ENCODE results near the gene ACCSL. TPM values are rescaled to one million over a fixed set of nuclear protein-coding genes. Genes with fewer than 3 reads are reported as not detected.

Gene ACCSL
- polyA plus RNA-seq = under 1 TPM in 1 of 4 donors, not detected in 3; 0.03 TPM
- long read RNA-seq, donor 1 = 0 reads
- long read RNA-seq, donor 2 = 0 reads
- long read RNA-seq, donor 3 = 0 reads
- long read RNA-seq, donor 4 = 0 reads
- long read RNA-seq, donor 5 = 0 reads
- long read RNA-seq, donor 6 = 0 reads
- long read RNA-seq, donor 7 = 0 reads
- long read RNA-seq, donor 8 = 0 reads
- long read RNA-seq, donor 9 = 0 reads
- long read RNA-seq, donor 10 = 0 reads

DNA sequence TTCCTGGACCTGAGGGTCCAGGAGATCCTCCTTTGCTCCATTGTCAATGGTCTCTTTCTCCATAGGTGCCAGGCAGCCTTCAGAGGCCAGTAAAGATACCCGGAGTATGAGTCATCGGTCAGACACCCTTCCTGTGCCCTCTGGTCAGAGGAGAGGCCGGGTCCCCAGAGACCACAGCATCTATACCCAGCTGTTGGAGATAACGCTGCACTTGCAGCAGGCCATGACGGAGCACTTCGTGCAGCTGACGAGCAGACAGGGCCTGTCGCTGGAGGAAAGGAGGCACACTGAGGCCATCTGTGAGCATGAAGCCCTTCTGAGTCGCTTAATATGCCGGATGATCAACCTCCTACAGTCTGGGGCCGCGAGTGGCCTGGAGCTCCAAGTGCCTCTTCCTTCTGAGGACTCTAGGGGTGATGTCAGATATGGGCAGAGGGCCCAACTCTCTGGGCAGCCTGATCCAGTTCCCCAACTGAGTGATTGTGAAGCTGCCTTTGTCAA, at the start of gene ACCSL:
TSS of gene ACCSL (plus strand) at position 51 of the 501 bp plus-strand sequence. CDS start at position 107, 56 bp downstream.
- no peak for FAIRE-seq

DNA sequence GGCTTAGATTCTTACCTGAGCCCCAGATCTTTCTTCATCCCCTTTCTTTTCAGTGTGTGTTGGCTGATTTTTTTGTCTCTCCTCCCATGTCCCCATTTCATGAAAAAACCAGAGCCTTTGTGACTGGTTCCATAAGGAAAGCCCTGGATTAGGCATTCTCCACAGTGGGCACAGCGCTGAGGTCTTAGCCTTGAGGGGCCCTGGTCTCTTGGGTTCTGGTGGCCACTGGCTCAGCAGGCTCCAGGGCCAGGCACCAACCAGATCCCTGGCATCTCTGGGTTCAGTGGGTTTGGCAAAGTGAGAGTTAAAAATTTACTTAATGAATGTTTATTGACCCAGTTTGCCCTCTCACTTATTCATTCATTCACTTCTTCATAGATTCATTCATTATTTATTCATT, 49.5 kb upstream of the ACCSL start:
- H3K4me3 ChIP-seq (ENCODE audit: low read depth in 1 of 3, low read length in 3 of 3) = no peak overlapping the region
- FAIRE-seq = no peak
- WGBS, 3 donors = 89 to 94% (median 94%) methylated on average over 1 of the region's 1 CpG
- no peak for DNase-seq
- H3K27me3 ChIP-seq (ENCODE audit: control insufficient read depth in 3 of 3, insufficient read depth in 3 of 3, low read length in 3 of 3) = no peaks in the 10 kb centered on the region
- no peaks in the 10 kb centered on the region for H3K4me1 ChIP-seq (ENCODE audit: control insufficient read depth in 3 of 3, insufficient read depth in 2 of 3, low read depth in 1 of 3, low read length in 2 of 3)
- no peaks in the 10 kb centered on the region for H3K36me3 ChIP-seq (ENCODE audit: control insufficient read depth in 3 of 3, insufficient read depth in 2 of 3, low read depth in 1 of 3, low read length in 3 of 3)
- no peaks in the 10 kb centered on the region for H3K9me3 ChIP-seq (ENCODE audit: control insufficient read depth in 2 of 2, insufficient read depth in 1 of 2, low read depth in 1 of 2, low read length in 1 of 2)
- H3K27ac ChIP-seq (ENCODE audit: low read depth in 1 of 3, low read length in 2 of 3) = no peak overlapping the region

More for the DNA sequence above, at the start of gene ACCSL:
- H3K9me3 ChIP-seq (ENCODE audit: control insufficient read depth in 2 of 2, insufficient read depth in 1 of 2, low read depth in 1 of 2, low read length in 1 of 2) = peaks cover 0 to 3% of the 10 kb centered on the region in 2 donors
- peaks cover 0 to 5% (median 2%) of the 10 kb centered on the region in 3 donors for H3K27me3 ChIP-seq (ENCODE audit: control insufficient read depth in 3 of 3, insufficient read depth in 3 of 3, low read length in 3 of 3)
- no peaks in the 10 kb centered on the region for H3K36me3 ChIP-seq (ENCODE audit: control insufficient read depth in 3 of 3, insufficient read depth in 2 of 3, low read depth in 1 of 3, low read length in 3 of 3)
- DNase-seq = no peak
- H3K27ac ChIP-seq (ENCODE audit: low read depth in 1 of 3, low read length in 2 of 3) = no peak within 1 kb of the TSS
- H3K4me3 ChIP-seq (ENCODE audit: low read depth in 1 of 3, low read length in 3 of 3) = no peak within 1 kb of the TSS
- H3K4me1 ChIP-seq (ENCODE audit: control insufficient read depth in 3 of 3, insufficient read depth in 2 of 3, low read depth in 1 of 3, low read length in 2 of 3) = no peaks in the 10 kb centered on the region
- WGBS, 3 donors = 82 to 92% (median 86%) methylated on average over 12 of the region's 12 CpGs

DNA sequence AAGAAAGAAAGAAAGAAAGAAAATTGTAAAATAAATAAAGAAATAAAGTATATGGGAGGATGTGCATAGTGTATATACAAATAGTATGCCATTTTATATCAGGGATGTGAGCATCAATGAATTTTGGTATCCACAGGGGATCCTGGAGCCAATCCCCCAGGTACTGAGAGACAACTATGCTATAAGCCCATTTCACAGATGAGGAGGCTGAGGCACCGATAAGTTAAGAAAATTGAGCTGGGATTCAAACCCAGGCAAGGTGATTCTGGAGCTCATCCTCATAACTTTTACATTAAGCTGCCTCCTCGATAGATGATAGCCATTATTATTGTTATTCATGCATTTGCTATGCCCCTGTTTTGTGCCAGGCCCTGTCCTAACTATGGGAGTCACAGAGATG, 47.0 kb upstream of the ACCSL start:
- Histone ChIP-seq H3K27me3 (ENCODE audit: control insufficient read depth in 3 of 3, insufficient read depth in 3 of 3, low read length in 3 of 3) (no peaks in the 10 kb centered on the region), H3K4me3 (ENCODE audit: low read depth in 1 of 3, low read length in 3 of 3) (no peak overlapping the region), H3K27ac (ENCODE audit: low read depth in 1 of 3, low read length in 2 of 3) (no peak overlapping the region), H3K9me3 (ENCODE audit: control insufficient read depth in 2 of 2, insufficient read depth in 1 of 2, low read depth in 1 of 2, low read length in 1 of 2) (no peaks in the 10 kb centered on the region), H3K4me1 (ENCODE audit: control insufficient read depth in 3 of 3, insufficient read depth in 2 of 3, low read depth in 1 of 3, low read length in 2 of 3) (no peaks in the 10 kb centered on the region), H3K36me3 (ENCODE audit: control insufficient read depth in 3 of 3, insufficient read depth in 2 of 3, low read depth in 1 of 3, low read length in 3 of 3) (no peaks in the 10 kb centered on the region)
- WGBS, 3 donors = 41 to 84% (median 57%) methylated on average over 2 of the region's 2 CpGs
- FAIRE-seq (no peak), DNase-seq (no peak)

DNA sequence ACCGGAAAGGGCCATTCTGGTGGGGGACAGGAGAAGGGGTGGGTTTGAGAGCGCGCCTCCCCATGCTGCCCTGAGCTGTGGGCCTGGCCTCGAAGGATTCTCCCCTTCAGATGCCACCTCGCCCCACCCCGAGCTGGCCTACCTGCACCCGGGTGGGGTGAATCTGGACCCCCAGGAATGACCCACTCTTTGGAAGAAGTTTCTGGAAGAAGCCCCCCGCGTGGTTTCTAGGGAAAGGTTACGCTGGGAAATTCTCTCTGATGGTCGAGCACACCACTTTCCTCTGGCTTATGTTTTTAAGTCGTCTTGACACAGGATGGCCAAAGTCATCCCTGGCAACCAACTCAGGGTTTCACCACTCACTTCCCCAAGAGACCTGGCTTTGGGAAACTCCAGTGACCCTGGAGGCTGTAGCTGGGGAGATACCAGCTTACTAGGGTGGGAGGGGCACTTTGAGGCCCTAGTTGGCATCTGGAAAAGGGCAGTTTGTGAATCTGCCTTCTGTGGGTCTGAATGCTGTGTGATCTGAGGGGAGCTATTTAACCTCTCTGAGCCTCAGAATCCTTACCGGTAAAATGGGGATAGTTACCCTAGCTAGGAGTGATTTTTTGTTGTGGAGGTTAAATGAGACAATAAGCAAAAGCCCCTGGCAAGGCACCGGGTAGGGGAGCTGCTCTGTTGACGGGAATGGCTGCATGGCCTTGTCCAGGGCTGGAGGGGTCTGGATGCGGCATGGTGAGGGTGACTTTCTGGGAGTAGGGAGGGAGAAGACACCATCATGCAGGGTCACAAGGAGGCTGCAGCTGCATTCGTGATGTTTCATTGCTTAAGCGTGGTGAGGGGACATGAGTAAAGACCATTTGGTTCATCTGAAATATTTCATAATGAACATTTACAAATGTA, 45.3 kb upstream of the ACCSL start:
- 80 to 85% (median 84%) methylated on average over 18 of the region's 18 CpGs for WGBS, 3 donors
- Histone ChIP-seq H3K36me3 (ENCODE audit: control insufficient read depth in 3 of 3, insufficient read depth in 2 of 3, low read depth in 1 of 3, low read length in 3 of 3) (no peaks in the 10 kb centered on the region), H3K9me3 (ENCODE audit: control insufficient read depth in 2 of 2, insufficient read depth in 1 of 2, low read depth in 1 of 2, low read length in 1 of 2) (no peaks in the 10 kb centered on the region), H3K4me1 (ENCODE audit: control insufficient read depth in 3 of 3, insufficient read depth in 2 of 3, low read depth in 1 of 3, low read length in 2 of 3) (peaks cover 0 to 5% (median 0%) of the 10 kb centered on the region in 3 donors), H3K27ac (ENCODE audit: low read depth in 1 of 3, low read length in 2 of 3) (no peak overlapping the region), H3K4me3 (ENCODE audit: low read depth in 1 of 3, low read length in 3 of 3) (no peak overlapping the region), H3K27me3 (ENCODE audit: control insufficient read depth in 3 of 3, insufficient read depth in 3 of 3, low read length in 3 of 3) (no peaks in the 10 kb centered on the region)
- FAIRE-seq (no peak), DNase-seq (no peak)

DNA sequence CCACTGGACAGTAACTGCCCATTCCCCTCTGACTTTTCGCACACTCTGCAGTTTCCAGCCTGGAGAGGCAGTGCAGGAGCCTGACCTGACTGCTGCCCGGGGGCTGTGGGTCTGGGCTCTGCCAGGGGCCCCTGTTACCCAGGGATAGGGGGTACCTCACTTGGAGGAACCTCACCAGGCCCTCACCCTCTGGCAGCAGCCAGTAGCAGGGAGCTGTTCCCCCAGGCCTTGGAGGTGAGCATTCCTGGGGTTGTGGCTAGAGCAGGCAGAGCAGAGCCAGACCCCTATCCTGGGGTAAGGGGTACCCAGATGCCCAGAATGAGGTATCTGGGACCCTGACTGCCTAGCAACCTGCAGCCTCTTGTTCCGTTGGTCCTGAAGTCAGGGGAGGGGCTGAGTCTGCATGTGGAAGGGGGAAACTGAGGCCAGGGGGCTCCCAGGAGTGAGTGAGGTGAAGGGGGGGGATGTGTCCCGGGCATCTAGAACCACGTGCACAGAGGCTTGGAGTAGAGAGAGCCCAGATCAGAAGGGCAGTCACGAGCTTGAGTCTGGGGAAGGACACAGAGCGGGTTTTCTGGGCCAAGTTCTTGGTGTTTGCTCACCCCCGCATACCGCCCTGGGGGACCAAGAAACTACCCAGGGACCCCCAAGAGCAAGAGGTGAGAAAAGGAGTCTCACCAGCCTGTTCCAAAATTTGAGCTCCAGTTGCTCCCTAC, 43.9 kb upstream of the ACCSL start:
- Histone ChIP-seq H3K27ac (ENCODE audit: low read depth in 1 of 3, low read length in 2 of 3) (no peak overlapping the region), H3K4me1 (ENCODE audit: control insufficient read depth in 3 of 3, insufficient read depth in 2 of 3, low read depth in 1 of 3, low read length in 2 of 3) (peaks cover 0 to 5% (median 0%) of the 10 kb centered on the region in 3 donors), H3K4me3 (ENCODE audit: low read depth in 1 of 3, low read length in 3 of 3) (no peak overlapping the region), H3K36me3 (ENCODE audit: control insufficient read depth in 3 of 3, insufficient read depth in 2 of 3, low read depth in 1 of 3, low read length in 3 of 3) (no peaks in the 10 kb centered on the region), H3K27me3 (ENCODE audit: control insufficient read depth in 3 of 3, insufficient read depth in 3 of 3, low read length in 3 of 3) (no peaks in the 10 kb centered on the region), H3K9me3 (ENCODE audit: control insufficient read depth in 2 of 2, insufficient read depth in 1 of 2, low read depth in 1 of 2, low read length in 1 of 2) (no peaks in the 10 kb centered on the region)
- FAIRE-seq = no peak
- DNase-seq = no peak
- 75 to 92% (median 90%) methylated on average over 9 of the region's 9 CpGs for WGBS, 3 donors

DNA sequence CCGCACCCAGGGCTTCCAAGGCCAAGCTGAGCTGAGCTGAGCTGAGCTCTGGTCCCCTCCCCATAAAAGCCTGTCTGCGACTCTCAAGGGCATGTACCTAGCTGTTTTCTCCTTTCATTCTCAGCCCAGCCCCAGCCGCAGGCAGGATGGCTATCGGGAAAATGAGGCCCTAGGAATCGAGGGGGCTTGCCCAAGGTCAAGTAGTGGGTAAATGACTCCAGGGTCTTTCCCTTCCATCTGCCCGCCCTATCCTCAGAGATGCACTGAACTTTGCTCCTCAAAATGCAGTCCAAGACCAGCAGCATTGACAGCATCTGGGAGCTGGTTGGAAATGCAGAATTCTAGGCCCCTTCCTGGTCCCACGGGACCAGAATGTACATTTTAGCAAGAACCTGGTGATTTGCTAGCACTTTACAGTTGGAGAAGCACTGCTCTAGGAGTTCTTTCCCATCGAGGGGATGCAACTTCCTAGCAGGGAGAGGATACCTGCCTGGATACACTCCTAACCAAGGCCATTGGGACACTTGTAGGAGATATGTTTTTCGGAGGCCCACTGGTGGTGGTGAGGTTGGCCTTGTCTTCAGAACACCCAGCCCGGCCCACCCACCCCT, 43.2 kb upstream of the ACCSL start:
- peaks cover 0 to 5% (median 0%) of the 10 kb centered on the region in 3 donors for H3K4me1 ChIP-seq (ENCODE audit: control insufficient read depth in 3 of 3, insufficient read depth in 2 of 3, low read depth in 1 of 3, low read length in 2 of 3)
- H3K27ac ChIP-seq (ENCODE audit: low read depth in 1 of 3, low read length in 2 of 3) = no peak overlapping the region
- FAIRE-seq (no peak), DNase-seq (no peak)
- no peaks in the 10 kb centered on the region for H3K36me3 ChIP-seq (ENCODE audit: control insufficient read depth in 3 of 3, insufficient read depth in 2 of 3, low read depth in 1 of 3, low read length in 3 of 3)
- WGBS, 3 donors = 74 to 86% (median 80%) methylated on average over 10 of the region's 10 CpGs
- no peak overlapping the region for H3K4me3 ChIP-seq (ENCODE audit: low read depth in 1 of 3, low read length in 3 of 3)
- H3K9me3 ChIP-seq (ENCODE audit: control insufficient read depth in 2 of 2, insufficient read depth in 1 of 2, low read depth in 1 of 2, low read length in 1 of 2) = no peaks in the 10 kb centered on the region
- no peaks in the 10 kb centered on the region for H3K27me3 ChIP-seq (ENCODE audit: control insufficient read depth in 3 of 3, insufficient read depth in 3 of 3, low read length in 3 of 3)

DNA sequence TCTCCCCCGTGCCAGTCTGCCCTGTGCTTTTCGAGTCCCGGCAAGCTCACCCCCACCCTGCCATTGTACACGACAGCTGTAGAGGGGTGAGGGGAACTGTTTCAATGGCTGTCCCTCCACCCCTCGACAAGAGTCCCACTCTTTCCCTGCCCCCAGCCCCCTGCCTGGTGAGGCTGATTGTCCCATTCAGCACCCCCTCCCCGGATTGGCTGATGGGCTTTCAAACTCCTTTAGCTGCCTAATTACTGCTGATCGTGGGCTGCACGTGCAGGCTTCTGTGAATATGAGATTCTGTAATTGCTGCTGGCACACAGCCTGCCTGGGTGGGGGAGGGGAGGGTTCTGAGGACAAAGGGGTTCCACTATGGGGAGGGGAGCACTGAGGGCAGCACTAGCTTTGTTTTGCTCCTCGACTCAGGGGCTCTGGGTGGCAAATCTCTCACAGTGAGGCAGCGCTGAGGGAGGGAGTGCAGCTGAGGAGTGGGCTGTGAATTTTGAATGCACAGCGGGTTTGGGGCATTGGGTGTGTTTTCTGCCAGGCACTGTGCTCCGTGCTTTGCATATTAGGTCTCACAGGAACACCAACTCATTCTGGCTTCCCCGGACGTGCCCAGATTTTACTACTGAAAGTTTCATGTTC, 42.6 kb upstream of the ACCSL start:
- no peak for DNase-seq
- no peak overlapping the region for H3K27ac ChIP-seq (ENCODE audit: low read depth in 1 of 3, low read length in 2 of 3)
- no peaks in the 10 kb centered on the region for H3K36me3 ChIP-seq (ENCODE audit: control insufficient read depth in 3 of 3, insufficient read depth in 2 of 3, low read depth in 1 of 3, low read length in 3 of 3)
- no peak for FAIRE-seq
- peaks cover 0 to 5% (median 0%) of the 10 kb centered on the region in 3 donors for H3K4me1 ChIP-seq (ENCODE audit: control insufficient read depth in 3 of 3, insufficient read depth in 2 of 3, low read depth in 1 of 3, low read length in 2 of 3)
- H3K9me3 ChIP-seq (ENCODE audit: control insufficient read depth in 2 of 2, insufficient read depth in 1 of 2, low read depth in 1 of 2, low read length in 1 of 2) = no peaks in the 10 kb centered on the region
- no peak overlapping the region for H3K4me3 ChIP-seq (ENCODE audit: low read depth in 1 of 3, low read length in 3 of 3)
- H3K27me3 ChIP-seq (ENCODE audit: control insufficient read depth in 3 of 3, insufficient read depth in 3 of 3, low read length in 3 of 3) = no peaks in the 10 kb centered on the region
- WGBS, 3 donors = 42 to 56% (median 49%) methylated on average over 11 to 14 of the region's 14 CpGs

Data from small intestine (tissue), 16 donors.